SK-N-SH (cell line): ENCODE data around the gene FAM219B. TPM values are rescaled to one million over a fixed set of nuclear protein-coding genes. Genes with fewer than 3 reads are reported as not detected.
A peak's percentile ranks its signal among the peaks of the same experiment; 100 is the strongest.

Source experiments
- CTCF ChIA-PET: fragments of 300-600, 350-600 bp; formaldehyde crosslinking; extraction: SDS; loops from one replicate; lab custom pipeline; 2021; lab: Yijun Ruan, JAX
- POLR2A ChIA-PET: fragments of 350-600 bp; sonication (Branson Sonifier 250); formaldehyde crosslinking; extraction: SDS; loops from one replicate; lab custom pipeline; 2020; ENCODE audit warnings: antibody characterized with exemption, inconsistent platforms; lab: Yijun Ruan, JAX
- DNase-seq: peaks from one replicate; pipeline ENCODE4 v3.0.0; 2012
- H2AFZ ChIP-seq: fragments of 200-600 bp; sonication (generic); 2 replicates; pipeline ENCODE4 v1.8.1; 2016; ENCODE audit warnings: antibody characterized with exemption, mild to moderate bottlenecking, low read depth
- H3F3A ChIP-seq: fragments of 200-600 bp; sonication (generic); replicated peaks from 2 replicates; pipeline ENCODE3; 2016; ENCODE audit warnings: antibody characterized with exemption, mild to moderate bottlenecking; ENCODE audit not compliant: insufficient read depth
- H3K27ac ChIP-seq, 2 experiments: fragments of 200-500 bp in 1 of 2; fragments of 200-600 bp in 1 of 2; sonication (Bioruptor generic) in 1 of 2; sonication (generic), shearing (Covaris generic) in 1 of 2; 2 replicates each; pipeline versions ENCODE4 v1.5.1 to v1.6.1; 2014 to 2016; ENCODE audit warnings: low read depth in 2 of 2, inconsistent platforms in 1 of 2, low read length in 1 of 2, mild to moderate bottlenecking in 1 of 2, mixed read lengths in 1 of 2
- H3K27me3 ChIP-seq: fragments of 200-600 bp; sonication (generic), shearing (Covaris generic); 2 replicates; pipeline ENCODE4 v1.6.1; 2016; ENCODE audit warnings: mixed run types; ENCODE audit not compliant: insufficient read depth
- H3K36me3 ChIP-seq, 2 experiments: fragments of 200-500 bp in 1 of 2; fragments of 200-600 bp in 1 of 2; sonication (Bioruptor generic) in 1 of 2; sonication (generic) in 1 of 2; replicated peaks in 1 of 2; 2 replicates each; pipeline versions ENCODE3 to v1.5.1; 2014 to 2016; ENCODE audit warnings: low read length in 1 of 2, mild to moderate bottlenecking in 1 of 2; ENCODE audit not compliant: insufficient read depth in 2 of 2, control insufficient read depth in 1 of 2
- H3K4me1 ChIP-seq, 2 experiments: fragments of 200-500 bp in 1 of 2; fragments of 200-600 bp in 1 of 2; sonication (Bioruptor generic) in 1 of 2; sonication (generic), shearing (Covaris generic) in 1 of 2; 2 replicates each; pipeline versions ENCODE4 v1.5.1 to v1.6.1; 2014 to 2016; ENCODE audit warnings: low read depth in 1 of 2, low read length in 1 of 2, mixed run types in 1 of 2; ENCODE audit not compliant: insufficient read depth in 2 of 2, control insufficient read depth in 1 of 2
- H3K4me2 ChIP-seq: fragments of 200-600 bp; sonication (generic), shearing (Covaris generic); 2 replicates; pipeline ENCODE4 v1.6.1; 2017; ENCODE audit warnings: mixed run types
- H3K4me3 ChIP-seq, 2 experiments: fragments of 200-500 bp in 1 of 2; fragments of 200-600 bp in 1 of 2; sonication (Bioruptor generic) in 1 of 2; sonication (generic), shearing (Covaris generic) in 1 of 2; 2 replicates each; pipeline versions ENCODE4 v1.5.1 to v1.8.1; 2014 to 2016; ENCODE audit warnings: low read depth in 2 of 2, inconsistent platforms in 1 of 2, low read length in 1 of 2, mild to moderate bottlenecking in 1 of 2, mixed read lengths in 1 of 2, moderate library complexity in 1 of 2
- H3K79me2 ChIP-seq: fragments of 200-600 bp; sonication (generic); 2 replicates; pipeline ENCODE4 v1.8.1; 2017; ENCODE audit warnings: mild to moderate bottlenecking; ENCODE audit not compliant: insufficient read depth
- H3K9ac ChIP-seq: fragments of 200-600 bp; sonication (generic); 2 replicates; pipeline ENCODE4 v1.6.1; 2017; ENCODE audit warnings: mixed run types
- H3K9me2 ChIP-seq: fragments of 200-600 bp; sonication (generic); 2 replicates; pipeline ENCODE4 v1.6.1; 2017; ENCODE audit warnings: mixed run types
- H3K9me3 ChIP-seq: fragments of 200-600 bp; sonication (generic); 2 replicates; pipeline ENCODE4 v1.6.1; 2017; ENCODE audit warnings: mixed run types, mild to moderate bottlenecking, moderate library complexity
- H4K20me1 ChIP-seq: fragments of 200-600 bp; sonication (generic); 2 replicates; pipeline ENCODE4 v1.6.1; 2017; ENCODE audit warnings: mild to moderate bottlenecking, mixed run types; ENCODE audit not compliant: insufficient read depth
- FOSL2 ChIP-seq: IDR thresholded peaks from 2 replicates; pipeline ENCODE4 v1.4.0; 2012; ENCODE audit warnings: low read depth, mild to moderate bottlenecking, moderate library complexity, borderline replicate concordance
- ZBTB33 ChIP-seq: IDR thresholded peaks from 2 replicates; pipeline ENCODE4 v1.4.0; 2012; ENCODE audit warnings: low read depth, borderline replicate concordance
- WGBS: methylation state at CpG from one replicate; pipeline ENCODE4 v1.1.6; 2017; ENCODE audit warnings: low lambda C conversion rate; 5-methylcytosine and 5-hydroxymethylcytosine counted together
- polyA plus RNA-seq, 3 experiments: library from polyadenylated mRNA; depleted of rRNA; stranded (reverse); fragments of >200 nt; gene quantifications; 2 replicates each; pipeline ENCODE4 v1.2.3, GENCODE V29; 2012
- TF ChIP-seq, protein P1 (sequence below): fragments of 200-600 bp; sonication (generic); IDR thresholded peaks from 2 replicates; pipeline ENCODE4 v1.6.1; 2017; ENCODE audit warnings: antibody characterized with exemption, mild to moderate bottlenecking, moderate library complexity
- TF ChIP-seq, protein P2 (sequence below): fragments of 150-350 bp; IDR thresholded peaks from 2 replicates; pipeline ENCODE4 v1.6.1; 2016; ENCODE audit warnings: mild to moderate bottlenecking, low read depth, low read length

FAM219B gene
- polyA plus RNA-seq, 1 of the 3 experiments (the other 2 are of a cell fraction) = 53.0 TPM

GRCh38 chr15:74867466-74868038 is 39.1 kb downstream of the FAM219B start:
- peaks cover 58% of the 10 kb centered on the region for H4K20me1 ChIP-seq
- H3K79me2 ChIP-seq = peaks cover 96% of the 10 kb centered on the region

GRCh38 chr15:74866090-74866489 is 40.6 kb downstream of the FAM219B start:
- H3K27me3 ChIP-seq = no peaks in the 10 kb centered on the region
- H3K9me3 ChIP-seq = no peaks in the 10 kb centered on the region
- no peak overlapping the region for H3K9ac ChIP-seq
- H3F3A ChIP-seq = peaks cover 9% of the 10 kb centered on the region
- H3K79me2 ChIP-seq = peaks cover 95% of the 10 kb centered on the region
- DNase-seq = no peak
- H4K20me1 ChIP-seq = peaks cover 54% of the 10 kb centered on the region
- peak overlapping the region in 1 of 2 experiments; percentile 36; a peak in 1 of 4 replicates for H3K27ac ChIP-seq
- H3K9me2 ChIP-seq = no peaks in the 10 kb centered on the region
- no peak overlapping the region for H2AFZ ChIP-seq
- CTCF ChIA-PET = interaction anchor here (1.6 kb wide), 1 partner anchor 13 kb away, joined by 3 read pairs; no protein-coding TSS in a partner anchor
- peak overlapping the region; percentile 41; the same call in 1 of the 2 replicates for H3K4me2 ChIP-seq
- peaks cover 8 to 10% of the 10 kb centered on the region in 2 experiments for H3K36me3 ChIP-seq
- H3K4me1 ChIP-seq = peaks cover 8 to 21% of the 10 kb centered on the region in 2 experiments; a peak in 3 of 4 replicates
- no peak overlapping the region for H3K4me3 ChIP-seq
- POLR2A ChIA-PET = no interaction called here
- TF ChIP-seq, protein P1, sequence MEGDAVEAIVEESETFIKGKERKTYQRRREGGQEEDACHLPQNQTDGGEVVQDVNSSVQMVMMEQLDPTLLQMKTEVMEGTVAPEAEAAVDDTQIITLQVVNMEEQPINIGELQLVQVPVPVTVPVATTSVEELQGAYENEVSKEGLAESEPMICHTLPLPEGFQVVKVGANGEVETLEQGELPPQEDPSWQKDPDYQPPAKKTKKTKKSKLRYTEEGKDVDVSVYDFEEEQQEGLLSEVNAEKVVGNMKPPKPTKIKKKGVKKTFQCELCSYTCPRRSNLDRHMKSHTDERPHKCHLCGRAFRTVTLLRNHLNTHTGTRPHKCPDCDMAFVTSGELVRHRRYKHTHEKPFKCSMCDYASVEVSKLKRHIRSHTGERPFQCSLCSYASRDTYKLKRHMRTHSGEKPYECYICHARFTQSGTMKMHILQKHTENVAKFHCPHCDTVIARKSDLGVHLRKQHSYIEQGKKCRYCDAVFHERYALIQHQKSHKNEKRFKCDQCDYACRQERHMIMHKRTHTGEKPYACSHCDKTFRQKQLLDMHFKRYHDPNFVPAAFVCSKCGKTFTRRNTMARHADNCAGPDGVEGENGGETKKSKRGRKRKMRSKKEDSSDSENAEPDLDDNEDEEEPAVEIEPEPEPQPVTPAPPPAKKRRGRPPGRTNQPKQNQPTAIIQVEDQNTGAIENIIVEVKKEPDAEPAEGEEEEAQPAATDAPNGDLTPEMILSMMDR = no peak
- TF ChIP-seq FOSL2 = 0 out of 2 replicates have a peak, but pooled peaks have one; percentile 22
- TF ChIP-seq, protein P2, sequence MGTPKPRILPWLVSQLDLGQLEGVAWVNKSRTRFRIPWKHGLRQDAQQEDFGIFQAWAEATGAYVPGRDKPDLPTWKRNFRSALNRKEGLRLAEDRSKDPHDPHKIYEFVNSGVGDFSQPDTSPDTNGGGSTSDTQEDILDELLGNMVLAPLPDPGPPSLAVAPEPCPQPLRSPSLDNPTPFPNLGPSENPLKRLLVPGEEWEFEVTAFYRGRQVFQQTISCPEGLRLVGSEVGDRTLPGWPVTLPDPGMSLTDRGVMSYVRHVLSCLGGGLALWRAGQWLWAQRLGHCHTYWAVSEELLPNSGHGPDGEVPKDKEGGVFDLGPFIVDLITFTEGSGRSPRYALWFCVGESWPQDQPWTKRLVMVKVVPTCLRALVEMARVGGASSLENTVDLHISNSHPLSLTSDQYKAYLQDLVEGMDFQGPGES = no peak
- TF ChIP-seq, all 33 proteins: peak for 1
- 78% methylated on average over 6 of the region's 6 CpGs for WGBS

More at GRCh38 chr15:74867466-74868038, 39.1 kb downstream of the FAM219B start:
- Histone ChIP-seq H3K27ac (no peak overlapping the region), H3K9me3 (no peaks in the 10 kb centered on the region), H3K4me1 (peaks cover 15 to 21% of the 10 kb centered on the region in 2 experiments; a peak in 3 of 4 replicates), H3F3A (peaks cover 9% of the 10 kb centered on the region), H2AFZ (no peak overlapping the region), H3K27me3 (no peaks in the 10 kb centered on the region), H3K9me2 (no peaks in the 10 kb centered on the region), H3K4me2 (no peak overlapping the region), H3K9ac (no peak overlapping the region), H3K36me3 (peaks cover 8 to 10% of the 10 kb centered on the region in 2 experiments), H3K4me3 (no peak overlapping the region)
- TF ChIP-seq ZBTB33 = no peak
- CTCF ChIA-PET = interaction anchor here (0.6 to 1.4 kb wide), 2 partner anchors 11 to 34 kb away, joined by 3 read pairs; no protein-coding TSS in a partner anchor
- POLR2A ChIA-PET = no interaction called here
- DNase-seq = no peak
- WGBS = 100% methylated on average over 1 of the region's 1 CpG
